MM.1S (cell line): ENCODE results near the gene LANCL2.
"Not testable (repeated sequence)": the region's sequence is repeated elsewhere in the genome, so short reads cannot be mapped to it uniquely, and the experiment has no call there.

Experiments used
- EZH2 ChIP-seq: fragments of 300-600 bp; sonication (generic); optimal IDR thresholded peaks from 2 replicates; pipeline ENCODE3; 2017; ENCODE audit warnings: low read depth, mild to moderate bottlenecking, antibody characterized with exemption, low read length, mixed read lengths
- TF ChIP-seq, protein P1 (sequence below): fragments of 300-600 bp; sonication (generic); IDR thresholded peaks from 2 replicates; pipeline ENCODE4 v1.5.1; 2016; ENCODE audit warnings: antibody characterized with exemption, low read length, mixed read lengths

DNA sequence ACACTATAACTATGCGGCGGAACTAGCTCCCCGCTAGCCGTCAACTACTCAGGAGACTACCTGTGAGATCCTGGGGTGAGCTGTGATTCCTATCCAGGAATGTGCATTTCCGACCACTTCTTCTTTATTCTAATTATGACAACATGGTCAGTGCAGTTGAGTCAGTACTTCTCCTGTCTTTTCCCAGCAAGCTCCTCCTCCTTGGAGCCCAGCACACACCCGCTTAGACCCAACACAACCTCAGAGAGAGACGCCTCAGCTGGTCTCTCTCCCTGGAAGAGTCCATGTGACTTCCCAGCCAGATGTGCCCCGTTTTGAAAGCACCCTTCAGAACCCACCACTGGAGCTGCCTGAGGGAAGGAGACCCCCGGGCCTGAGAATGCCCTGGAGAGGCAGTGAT lies 106.5 kb downstream of the LANCL2 start:
- TF ChIP-seq, protein P1, sequence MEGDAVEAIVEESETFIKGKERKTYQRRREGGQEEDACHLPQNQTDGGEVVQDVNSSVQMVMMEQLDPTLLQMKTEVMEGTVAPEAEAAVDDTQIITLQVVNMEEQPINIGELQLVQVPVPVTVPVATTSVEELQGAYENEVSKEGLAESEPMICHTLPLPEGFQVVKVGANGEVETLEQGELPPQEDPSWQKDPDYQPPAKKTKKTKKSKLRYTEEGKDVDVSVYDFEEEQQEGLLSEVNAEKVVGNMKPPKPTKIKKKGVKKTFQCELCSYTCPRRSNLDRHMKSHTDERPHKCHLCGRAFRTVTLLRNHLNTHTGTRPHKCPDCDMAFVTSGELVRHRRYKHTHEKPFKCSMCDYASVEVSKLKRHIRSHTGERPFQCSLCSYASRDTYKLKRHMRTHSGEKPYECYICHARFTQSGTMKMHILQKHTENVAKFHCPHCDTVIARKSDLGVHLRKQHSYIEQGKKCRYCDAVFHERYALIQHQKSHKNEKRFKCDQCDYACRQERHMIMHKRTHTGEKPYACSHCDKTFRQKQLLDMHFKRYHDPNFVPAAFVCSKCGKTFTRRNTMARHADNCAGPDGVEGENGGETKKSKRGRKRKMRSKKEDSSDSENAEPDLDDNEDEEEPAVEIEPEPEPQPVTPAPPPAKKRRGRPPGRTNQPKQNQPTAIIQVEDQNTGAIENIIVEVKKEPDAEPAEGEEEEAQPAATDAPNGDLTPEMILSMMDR, result not testable (repeated sequence)
- not testable (repeated sequence) for TF ChIP-seq EZH2
